Measurements from ENCODE around the gene HDAC7. TPM values are rescaled to one million over a fixed set of nuclear protein-coding genes. Genes with fewer than 3 reads are reported as not detected.

The HDAC7 gene
- total and polyA plus RNA-seq, 2 of the 13 experiments (the other 11 are each of a cell fraction or from before 2014, with no cell fraction given): 4.6 to 10.8 TPM

DNA sequence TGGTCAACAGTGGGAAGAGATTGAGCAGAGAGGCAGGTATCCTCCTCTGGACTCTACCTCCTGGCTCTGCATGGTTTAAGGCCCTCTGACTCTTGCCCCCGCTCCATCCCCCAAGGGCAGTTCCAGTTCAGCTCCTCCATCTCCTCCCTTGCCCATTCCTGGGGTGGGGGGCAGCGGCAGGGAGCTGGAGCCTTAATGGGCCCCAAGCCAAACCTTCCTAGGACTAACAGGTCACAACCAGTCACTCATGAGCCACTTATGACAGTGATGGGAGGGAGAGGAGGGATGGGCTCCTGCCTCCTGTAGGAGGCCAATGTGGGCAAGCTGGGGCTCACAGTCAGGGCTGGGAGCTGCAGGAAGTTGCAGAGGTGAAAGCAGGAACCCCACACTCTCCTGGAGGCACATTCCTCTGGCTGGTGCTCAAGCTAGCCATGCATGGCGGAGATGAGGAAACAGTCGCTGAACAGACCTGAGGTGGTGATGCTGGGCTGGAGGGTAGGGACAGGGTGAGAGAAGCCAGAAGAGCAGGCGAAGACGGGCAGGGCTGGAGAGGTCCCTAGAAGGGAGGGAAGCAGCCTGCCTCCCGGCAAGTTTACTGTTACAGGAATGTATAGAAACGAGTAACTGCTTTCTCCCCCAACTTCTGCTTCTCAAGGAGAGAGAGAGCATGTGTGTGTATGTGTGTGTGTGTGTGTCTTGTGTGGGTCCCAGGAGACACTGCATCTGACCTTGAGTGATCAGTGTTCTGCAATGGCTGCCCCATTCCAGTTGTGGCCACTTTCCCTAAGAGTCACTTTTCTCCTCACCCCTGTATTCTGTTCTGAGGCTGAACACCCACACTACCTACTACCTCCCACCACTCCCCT, 56.0 kb downstream of the HDAC7 start:
- no TSS peak for BruUV-seq (replicated peaks)
- H3K4me2 ChIP-seq (ENCODE audit: low read depth, low read length): no peak overlapping the region
- H3K9ac ChIP-seq (ENCODE audit: insufficient read depth, low read depth, low read length): no peak overlapping the region
- H3K27me3 ChIP-seq (ENCODE audit: control insufficient read depth in 1 of 2, insufficient read depth in 2 of 2, low read length in 2 of 2): peaks cover 4 to 35% of the 10 kb centered on the region in 2 experiments; a peak in 3 of 5 replicates
- in situ Hi-C loops (cut with HindIII; ENCODE audit: extremely low pct_ligation_motif_present, low pct_unique_long_range_greater_than_20kb): no loop called here
- H3K4me1 ChIP-seq (ENCODE audit: insufficient read depth, low read length): peaks cover 25% of the 10 kb centered on the region
- H3K27ac ChIP-seq (ENCODE audit: extremely low read length, insufficient read depth, low read length): no peak overlapping the region
- FAIRE-seq (no peak), DNase-seq (ENCODE audit: low spot score) (no peak), ATAC-seq (no peak)
- no peak overlapping the region for H2AFZ ChIP-seq (ENCODE audit: low read length)
- ChIA-PET POLR2A (no interaction called here), CTCF (ENCODE audit: low intra/inter-chr PET ratio, low total read pairs) (no interaction called here)
- no peak overlapping the region for H3K4me3 ChIP-seq (replicated peaks in 1 of 3; ENCODE audit: insufficient read depth in 1 of 3, low read depth in 2 of 3, low read length in 3 of 3)
- no peaks in the 10 kb centered on the region for H3K79me2 ChIP-seq (ENCODE audit: insufficient read depth, low read length)
- H4K20me1 ChIP-seq (ENCODE audit: insufficient read depth, low read length): no peaks in the 10 kb centered on the region
- intact Hi-C loops (cut with micrococcal nuclease; ENCODE audit: unreplicated experiment): loop anchor here (5.0 kb wide), 1 partner anchor 1661 kb away; no protein-coding TSS in a partner anchor
- no peaks in the 10 kb centered on the region for H3K9me3 ChIP-seq (ENCODE audit: low read length)
- H3K36me3 ChIP-seq (replicated peaks in 1 of 2; ENCODE audit: control insufficient read depth in 1 of 2, insufficient read depth in 2 of 2, low read length in 2 of 2): no peaks in the 10 kb centered on the region
- TF ChIP-seq ZNF282 (IDR thresholded peaks at IDR 0.05; ENCODE audit: partially characterized antibody) (no peak), PCBP1 (IDR thresholded peaks at IDR 0.05; ENCODE audit: borderline replicate concordance, low read depth, low read length) (no peak), HMG20B (CRISPR knock-in tag; conservative IDR thresholded peaks at IDR 0.05) (no peak)
- 36% methylated on average over 8 of the region's 8 CpGs for WGBS (ENCODE audit: low lambda C conversion rate)

DNA sequence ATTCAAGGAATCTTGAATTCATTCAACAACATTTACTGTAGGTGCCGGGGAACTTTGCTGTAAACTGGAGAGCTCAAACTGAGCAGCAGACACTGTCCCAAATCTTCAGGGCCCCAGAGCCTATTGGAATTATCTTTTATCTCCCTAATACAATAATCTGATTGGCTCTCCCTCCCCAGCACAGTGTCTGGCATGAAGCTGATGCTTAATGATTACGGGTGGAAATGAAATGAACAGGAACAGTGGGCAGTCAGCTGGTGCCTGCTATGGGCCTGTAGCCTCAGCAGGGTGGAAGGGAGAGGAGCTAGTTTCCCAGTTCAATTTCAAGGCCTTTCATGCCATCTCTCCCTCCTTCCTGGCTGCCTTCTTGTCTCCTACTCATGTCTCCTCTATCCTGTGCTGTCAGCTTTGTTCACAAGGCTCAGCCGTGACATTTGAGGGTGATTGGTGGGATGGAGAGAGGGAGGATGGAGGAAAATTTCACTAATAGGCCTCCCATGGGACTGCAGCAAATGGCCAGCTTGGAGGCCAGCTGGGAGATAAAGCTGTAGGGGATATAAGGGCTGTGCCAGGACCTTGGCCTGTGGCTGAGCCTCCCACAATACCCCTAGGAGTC, 56.7 kb downstream of the HDAC7 start:
- FAIRE-seq: no peak
- CTCF ChIA-PET (ENCODE audit: low intra/inter-chr PET ratio, low total read pairs): no interaction called here
- no peak for ATAC-seq
- intact Hi-C loops (cut with micrococcal nuclease; ENCODE audit: unreplicated experiment) (loop anchor here (5.0 kb wide), 1 partner anchor 1661 kb away; no protein-coding TSS in a partner anchor), in situ Hi-C loops (cut with HindIII; ENCODE audit: extremely low pct_ligation_motif_present, low pct_unique_long_range_greater_than_20kb) (no loop called here)
- POLR2A ChIA-PET: no interaction called here
- DNase-seq (ENCODE audit: low spot score): no peak
- Histone ChIP-seq H2AFZ (ENCODE audit: low read length) (no peak overlapping the region), H3K9me3 (ENCODE audit: low read length) (no peaks in the 10 kb centered on the region), H3K79me2 (ENCODE audit: insufficient read depth, low read length) (no peaks in the 10 kb centered on the region), H3K4me1 (ENCODE audit: insufficient read depth, low read length) (peaks cover 25% of the 10 kb centered on the region), H3K27ac (ENCODE audit: extremely low read length, insufficient read depth, low read length) (no peak overlapping the region), H3K4me2 (ENCODE audit: low read depth, low read length) (no peak overlapping the region), H3K27me3 (ENCODE audit: control insufficient read depth in 1 of 2, insufficient read depth in 2 of 2, low read length in 2 of 2) (peaks cover 4 to 42% of the 10 kb centered on the region in 2 experiments; a peak in 4 of 5 replicates), H3K4me3 (replicated peaks in 1 of 3; ENCODE audit: insufficient read depth in 1 of 3, low read depth in 2 of 3, low read length in 3 of 3) (no peak overlapping the region), H3K36me3 (replicated peaks in 1 of 2; ENCODE audit: control insufficient read depth in 1 of 2, insufficient read depth in 2 of 2, low read length in 2 of 2) (no peaks in the 10 kb centered on the region), H3K9ac (ENCODE audit: insufficient read depth, low read depth, low read length) (no peak overlapping the region), H4K20me1 (ENCODE audit: insufficient read depth, low read length) (no peaks in the 10 kb centered on the region)
- TF ChIP-seq NPAS2 (CRISPR knock-in tag; IDR thresholded peaks at IDR 0.05; ENCODE audit: borderline replicate concordance) (no peak), ZNF367 (CRISPR knock-in tag; IDR thresholded peaks at IDR 0.05; ENCODE audit: borderline replicate concordance) (no peak)
- TF ChIP-seq, protein P1, sequence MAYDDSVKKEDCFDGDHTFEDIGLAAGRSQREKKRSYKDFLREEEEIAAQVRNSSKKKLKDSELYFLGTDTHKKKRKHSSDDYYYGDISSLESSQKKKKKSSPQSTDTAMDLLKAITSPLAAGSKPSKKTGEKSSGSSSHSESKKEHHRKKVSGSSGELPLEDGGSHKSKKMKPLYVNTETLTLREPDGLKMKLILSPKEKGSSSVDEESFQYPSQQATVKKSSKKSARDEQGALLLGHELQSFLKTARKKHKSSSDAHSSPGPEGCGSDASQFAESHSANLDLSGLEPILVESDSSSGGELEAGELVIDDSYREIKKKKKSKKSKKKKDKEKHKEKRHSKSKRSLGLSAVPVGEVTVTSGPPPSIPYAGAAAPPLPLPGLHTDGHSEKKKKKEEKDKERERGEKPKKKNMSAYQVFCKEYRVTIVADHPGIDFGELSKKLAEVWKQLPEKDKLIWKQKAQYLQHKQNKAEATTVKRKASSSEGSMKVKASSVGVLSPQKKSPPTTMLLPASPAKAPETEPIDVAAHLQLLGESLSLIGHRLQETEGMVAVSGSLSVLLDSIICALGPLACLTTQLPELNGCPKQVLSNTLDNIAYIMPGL (CRISPR knock-in tag; IDR thresholded peaks at IDR 0.05; ENCODE audit: borderline replicate concordance in 1 of 2, low read depth in 1 of 2): no peak
- 27% methylated on average over 3 of the region's 3 CpGs for WGBS (ENCODE audit: low lambda C conversion rate)
- BruUV-seq (replicated peaks): no TSS peak

Measured in HepG2 (cell line).